Right renal pelvis (tissue), 4 donors: ENCODE results near the gene SLC6A5. TPM values are rescaled to one million over a fixed set of nuclear protein-coding genes. Genes with fewer than 3 reads are reported as not detected.

Experiments used
- DNase-seq, 4 donors: peaks; one replicate each; pipeline ENCODE4 v3.0.0-alpha.2; 2013; ENCODE audit warnings: low read depth in 4 of 4, low spot score in 3 of 4, missing footprints in 1 of 4
- polyA plus RNA-seq, 4 donors: library from polyadenylated mRNA; unstranded; fragments of 120-200 nt; gene quantifications; one replicate each; pipeline ENCODE4 v1.2.1, GENCODE V29; 2013; ENCODE audit not compliant: insufficient read length in 4 of 4

Gene SLC6A5
- polyA plus RNA-seq, 4 donors = 0.13 to 0.14 (median 0.13) TPM

DNA sequence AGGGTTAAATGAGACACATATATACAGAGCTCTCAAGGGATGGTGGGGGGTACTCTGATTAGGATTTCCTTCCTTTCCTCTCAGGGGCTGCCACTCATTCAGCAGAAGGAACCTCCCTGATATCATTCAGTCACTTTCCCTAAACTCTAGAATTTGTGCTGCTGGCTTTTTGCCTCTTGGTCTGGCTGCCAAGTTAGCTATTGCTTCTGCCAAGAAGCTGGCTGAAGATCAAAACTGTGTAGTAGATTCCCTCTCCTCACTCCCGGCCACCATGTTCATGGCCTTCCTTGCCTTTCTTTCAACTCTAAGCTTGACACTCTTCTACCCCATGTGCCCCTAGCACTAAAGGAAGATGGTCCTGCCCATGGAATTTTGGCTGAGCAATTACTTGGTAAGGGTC is 18.7 kb downstream of the SLC6A5 start:
- no peak for DNase-seq

DNA sequence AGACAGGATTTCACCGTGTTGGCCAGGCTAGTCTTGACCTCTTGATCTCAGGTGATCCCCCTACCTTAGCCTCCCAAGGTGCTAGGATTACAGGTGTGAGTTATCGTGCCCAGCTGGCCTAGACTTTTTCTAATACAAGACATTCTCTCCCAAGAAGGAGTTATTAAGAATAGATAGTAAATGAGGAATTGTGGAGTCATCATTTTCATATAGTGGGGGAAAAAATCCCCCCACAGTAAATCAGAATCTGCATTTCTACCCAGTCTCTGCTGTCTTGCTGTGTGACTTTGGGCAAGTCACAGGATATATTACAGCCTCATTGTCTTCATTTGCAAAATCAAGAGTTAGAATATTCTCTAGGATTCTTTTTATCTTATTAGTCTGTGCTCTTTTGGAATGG is 21.6 kb downstream of the SLC6A5 start:
- no peak for DNase-seq

DNA sequence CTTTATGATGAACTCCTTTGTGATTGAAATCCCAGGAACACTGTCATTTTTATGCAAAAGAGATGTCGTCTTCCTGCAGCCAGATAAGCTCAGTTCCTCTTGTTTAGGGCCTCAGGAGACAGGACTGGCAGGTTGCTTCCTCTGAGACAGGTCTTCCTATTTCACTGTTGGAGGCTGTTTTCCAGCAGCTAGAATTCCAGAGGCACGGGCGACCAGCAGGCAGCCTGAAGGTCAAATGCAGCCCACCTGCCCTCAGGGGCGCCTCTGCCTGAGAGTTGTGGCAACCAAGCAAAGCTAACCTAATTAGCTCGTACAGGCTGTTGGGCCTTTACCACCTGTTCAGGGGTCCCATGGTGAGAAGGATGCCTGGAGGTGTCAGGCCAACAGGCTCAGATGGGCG is 22.3 kb downstream of the SLC6A5 start:
- no peak for DNase-seq

DNA sequence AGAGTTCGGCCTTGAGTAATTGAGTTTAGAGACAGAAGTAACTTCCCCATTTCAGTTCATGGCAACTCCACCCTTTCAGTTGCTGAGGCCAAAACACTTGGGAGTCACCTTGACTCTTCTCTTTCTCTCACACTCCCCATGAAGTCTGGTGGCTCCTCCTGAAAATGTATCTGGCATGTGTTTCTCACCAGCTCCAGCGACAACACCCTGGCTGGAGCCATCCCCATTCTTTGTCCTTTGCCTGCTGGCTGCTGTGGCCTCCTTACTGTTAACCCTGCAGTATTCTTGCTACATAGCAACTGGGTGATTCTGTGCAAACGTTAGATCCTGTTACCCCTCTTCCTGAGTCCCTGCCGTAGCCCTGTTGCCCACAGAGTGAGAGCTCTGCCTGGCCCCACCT is 23.8 kb downstream of the SLC6A5 start:
- no peak for DNase-seq

DNA sequence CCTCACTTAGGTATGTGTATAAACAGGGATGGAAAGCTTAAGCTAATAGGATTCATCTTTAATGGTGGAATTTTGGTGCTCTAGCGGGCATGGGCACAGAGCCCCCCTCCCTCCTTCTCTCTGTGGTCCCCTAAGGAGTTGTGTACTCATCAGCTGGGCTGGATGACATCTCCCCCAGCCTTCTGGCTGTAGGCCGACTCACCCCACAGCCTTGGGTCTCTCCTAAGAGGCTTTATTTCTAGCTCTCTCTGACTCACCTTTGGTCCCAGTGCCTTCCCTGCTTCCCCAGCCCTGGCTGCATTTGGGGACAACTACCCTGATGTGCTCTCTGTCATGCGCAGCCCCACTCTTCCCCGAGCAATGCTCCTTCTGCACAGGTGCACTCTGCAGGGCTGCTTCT is 26.9 kb downstream of the SLC6A5 start:
- DNase-seq = no peak

DNA sequence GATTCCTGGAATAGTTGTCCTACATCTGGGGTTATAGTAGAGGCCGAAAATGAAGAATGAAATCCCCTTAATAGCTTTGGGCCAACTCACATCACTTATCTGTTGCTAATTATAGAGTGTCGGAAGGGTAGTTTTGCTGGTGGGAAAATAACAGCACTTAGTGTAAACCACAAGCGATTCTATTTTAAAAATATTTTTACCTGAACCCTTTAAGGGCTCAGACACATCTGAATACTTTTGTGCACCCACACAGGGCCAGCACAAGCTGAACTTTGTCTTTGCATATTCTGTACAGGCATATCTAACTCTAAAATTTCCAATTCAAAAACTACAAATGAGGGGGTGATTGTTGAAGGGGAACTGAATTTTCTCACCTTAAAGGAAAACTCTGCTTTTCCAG is 27.6 kb downstream of the SLC6A5 start:
- no peak for DNase-seq

DNA sequence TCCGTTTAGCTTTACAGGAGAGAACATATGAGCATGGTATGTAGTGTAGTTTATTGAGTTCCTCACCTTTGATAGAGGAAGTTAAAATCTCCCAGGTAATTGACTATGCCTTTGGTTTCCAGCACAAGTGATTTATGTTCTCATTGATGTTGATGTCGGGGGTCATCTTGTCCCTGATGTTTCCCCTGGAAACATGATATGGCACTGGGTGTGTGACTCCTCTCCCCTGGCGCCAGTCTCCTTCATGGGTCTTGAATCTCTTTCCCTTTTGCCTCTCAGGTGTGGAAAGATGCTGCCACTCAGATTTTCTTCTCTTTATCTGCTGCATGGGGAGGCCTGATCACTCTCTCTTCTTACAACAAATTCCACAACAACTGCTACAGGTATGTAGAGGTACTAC is 28.3 kb downstream of the SLC6A5 start:
- no peak for DNase-seq

DNA sequence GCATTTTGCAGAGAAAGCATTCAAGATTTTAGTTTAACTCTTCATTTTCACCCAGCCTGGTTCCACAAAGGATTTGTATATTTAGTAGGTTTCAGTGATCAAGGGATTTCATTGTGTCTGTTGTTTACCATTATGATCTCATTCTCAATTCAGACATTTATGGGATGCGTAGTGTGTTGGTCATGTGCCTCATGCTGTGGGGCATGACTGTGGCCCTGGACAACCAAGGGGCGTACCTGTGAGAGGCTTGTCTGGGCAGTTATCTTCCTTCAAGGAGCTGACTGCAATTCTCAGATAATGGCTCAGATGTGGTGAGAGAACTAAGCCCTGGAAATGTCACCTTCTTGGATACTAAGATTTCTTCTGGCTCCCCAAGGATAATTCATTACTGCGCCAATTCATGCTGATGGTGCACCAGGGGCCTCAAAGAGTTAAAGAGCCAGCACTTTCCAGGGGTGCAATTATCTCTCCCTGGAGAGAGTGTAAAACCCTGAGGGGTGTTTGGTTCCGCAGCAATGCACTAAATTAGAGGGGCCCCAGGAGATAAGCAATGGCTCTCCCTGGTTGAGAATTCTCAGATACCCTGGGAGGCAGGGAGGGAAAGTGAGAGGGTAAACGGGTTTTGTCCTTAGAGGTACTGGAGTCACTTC is 32.2 kb downstream of the SLC6A5 start:
- DNase-seq = no peak

DNA sequence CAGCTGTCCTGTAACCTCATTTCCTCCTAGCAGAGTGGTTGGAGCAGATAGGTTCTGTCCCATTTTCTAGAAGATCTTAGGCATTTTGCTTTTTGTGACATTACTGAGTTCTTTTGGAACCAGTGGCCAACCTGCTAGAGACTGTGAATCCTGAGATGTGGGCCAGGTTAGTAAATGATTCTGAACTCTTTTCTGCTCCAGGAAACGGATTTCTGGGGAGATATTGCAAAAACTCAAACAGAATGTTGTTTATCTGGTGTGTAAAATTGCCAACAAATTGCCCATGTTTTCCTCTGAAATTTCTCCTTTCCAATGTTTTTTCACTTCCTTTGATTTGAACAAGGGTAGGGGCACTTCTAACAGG is 32.7 kb downstream of the SLC6A5 start:
- DNase-seq = no peak

DNA sequence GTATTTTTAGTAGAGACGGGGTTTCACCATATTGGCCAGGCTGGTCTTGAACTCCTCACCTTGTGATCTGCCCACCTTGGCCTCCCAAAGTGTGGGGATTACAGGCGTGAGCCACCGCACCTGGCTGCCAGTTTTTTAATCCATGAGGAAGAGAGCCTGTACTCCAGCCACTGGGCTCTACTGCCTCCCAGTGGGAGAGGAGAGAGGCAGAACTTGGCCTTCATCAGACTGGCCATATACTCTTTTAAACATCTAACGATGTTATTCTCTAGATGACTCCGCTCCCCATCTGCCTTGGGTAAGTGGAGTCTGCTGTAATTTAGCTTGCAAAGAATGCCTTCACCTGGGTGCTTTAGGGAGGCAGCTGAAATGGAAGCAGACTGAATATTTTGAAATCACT is 34.6 kb downstream of the SLC6A5 start:
- no peak for DNase-seq

DNA sequence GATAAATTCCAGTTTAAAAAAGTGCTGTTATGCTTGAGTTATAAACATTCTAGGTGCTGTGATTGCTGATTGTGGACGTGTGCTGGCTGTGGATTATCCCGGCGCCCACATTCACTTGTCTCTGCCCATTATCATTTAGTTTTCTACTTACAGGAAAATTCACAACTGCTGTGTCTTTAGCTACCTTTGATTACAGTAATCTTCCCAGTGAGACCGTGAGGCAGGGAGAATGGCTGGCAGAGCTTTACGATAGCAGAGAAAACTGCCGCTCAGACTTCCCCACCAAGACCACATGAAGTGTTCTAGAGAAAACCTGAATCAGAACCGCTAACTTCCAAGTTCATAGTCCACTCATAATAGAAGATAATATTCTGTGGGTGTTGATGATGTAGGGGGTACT is 35.4 kb downstream of the SLC6A5 start:
- DNase-seq = no peak

DNA sequence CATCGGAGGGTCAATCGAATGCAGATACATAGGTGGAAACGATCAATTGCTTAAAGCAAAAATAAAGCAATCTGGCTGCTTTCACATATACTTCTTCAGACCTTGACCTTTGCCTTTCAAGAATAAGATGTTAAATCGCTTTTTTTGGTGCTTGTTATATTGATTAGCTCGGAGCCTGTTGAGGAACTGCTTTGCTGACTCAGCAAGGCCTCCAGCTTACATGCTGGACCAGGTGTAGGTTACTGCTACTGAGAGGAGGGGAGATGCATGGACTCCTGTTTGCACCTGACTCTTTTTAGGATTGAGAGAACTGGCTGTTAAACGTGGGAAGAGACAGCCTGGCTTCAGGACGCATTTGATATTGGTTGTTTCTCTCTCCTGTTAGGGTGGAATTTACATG is 38.7 kb downstream of the SLC6A5 start:
- DNase-seq = no peak

DNA sequence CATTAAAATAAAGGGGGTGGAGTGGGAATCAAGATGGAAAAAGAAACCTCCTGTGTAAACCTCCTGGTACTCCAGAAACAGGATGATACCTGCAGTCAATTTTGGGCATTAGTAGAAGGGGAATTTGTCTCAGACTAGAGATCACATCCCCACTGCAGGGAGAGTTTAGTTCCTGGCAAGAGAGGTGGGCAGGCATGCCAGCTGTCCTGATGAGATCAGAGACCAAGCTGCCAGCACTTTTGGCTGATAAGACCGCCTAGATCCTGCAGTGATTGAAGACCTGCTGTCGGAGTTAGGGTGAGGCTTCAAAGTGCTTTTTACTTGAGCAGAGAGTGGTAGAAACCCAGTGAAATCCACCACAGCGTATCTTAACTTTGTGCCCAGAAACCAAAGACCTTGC is 40.3 kb downstream of the SLC6A5 start:
- DNase-seq = no peak

DNA sequence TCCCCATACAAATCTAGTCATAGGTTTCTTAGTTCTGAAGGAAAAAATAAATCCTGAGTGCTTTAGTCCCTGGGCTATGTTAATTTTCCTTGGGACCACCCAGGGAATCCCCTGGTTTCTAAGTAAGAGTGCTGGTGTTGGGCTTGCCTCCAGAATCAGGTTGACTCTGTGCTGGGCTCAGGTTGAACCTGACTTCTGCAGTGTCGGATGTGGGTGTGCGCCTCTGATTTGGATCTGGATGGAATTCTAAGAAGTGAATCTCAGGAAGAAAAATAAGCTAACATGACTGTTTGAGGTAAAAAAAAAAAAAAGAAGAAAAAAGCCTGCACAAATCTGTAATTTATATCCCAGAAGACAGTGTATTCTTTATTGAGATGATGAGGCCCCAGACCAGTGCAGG is 41.0 kb downstream of the SLC6A5 start:
- no peak for DNase-seq

DNA sequence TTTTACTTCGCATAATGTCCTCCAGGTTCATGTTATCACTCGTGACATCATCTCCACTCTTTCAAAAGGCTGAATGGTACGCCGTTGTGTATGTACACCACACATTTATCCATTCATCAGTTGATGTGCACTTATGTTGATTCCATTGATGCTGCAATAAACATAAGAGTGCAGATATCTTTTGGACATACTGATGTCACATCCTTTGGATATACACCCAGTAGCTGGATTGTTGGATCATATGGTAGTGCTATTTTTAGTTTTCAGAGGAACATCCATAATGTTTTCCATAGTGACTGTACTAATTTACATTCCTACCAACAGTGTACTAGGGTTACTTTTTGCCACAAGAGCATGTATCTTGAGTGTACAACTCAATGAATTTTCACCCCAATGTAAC is 45.0 kb downstream of the SLC6A5 start:
- DNase-seq = no peak

DNA sequence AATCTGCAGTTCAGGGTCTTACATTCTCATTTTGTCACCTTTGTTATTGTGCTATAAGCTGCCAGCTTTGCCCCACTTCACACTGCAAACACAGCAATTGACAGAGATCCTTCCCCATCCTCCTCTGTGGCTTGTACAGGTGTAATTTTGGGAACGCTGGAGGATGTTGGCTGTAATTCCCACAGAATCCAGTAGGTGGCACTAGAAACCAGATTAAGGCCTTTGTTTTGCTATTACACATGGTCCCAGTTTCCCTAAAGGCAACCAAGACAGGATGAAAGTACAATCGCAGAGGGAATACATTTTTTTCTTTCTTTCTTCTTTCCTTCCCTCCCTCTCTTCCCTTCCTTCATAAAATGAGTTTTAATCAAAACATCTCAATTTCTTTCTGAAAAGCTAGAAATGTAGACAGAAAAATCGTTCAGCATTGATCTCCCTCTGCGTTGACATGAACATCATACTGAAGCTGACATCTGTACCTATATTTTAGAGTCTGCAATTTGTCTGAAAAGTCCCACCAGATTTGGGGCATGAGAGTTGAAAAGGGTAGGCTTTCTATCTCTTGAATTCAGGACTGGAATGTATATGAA is 48.7 kb downstream of the SLC6A5 start:
- peak in 3 of 4 donors; percentile 31 to 51 (median 38) for DNase-seq

DNA sequence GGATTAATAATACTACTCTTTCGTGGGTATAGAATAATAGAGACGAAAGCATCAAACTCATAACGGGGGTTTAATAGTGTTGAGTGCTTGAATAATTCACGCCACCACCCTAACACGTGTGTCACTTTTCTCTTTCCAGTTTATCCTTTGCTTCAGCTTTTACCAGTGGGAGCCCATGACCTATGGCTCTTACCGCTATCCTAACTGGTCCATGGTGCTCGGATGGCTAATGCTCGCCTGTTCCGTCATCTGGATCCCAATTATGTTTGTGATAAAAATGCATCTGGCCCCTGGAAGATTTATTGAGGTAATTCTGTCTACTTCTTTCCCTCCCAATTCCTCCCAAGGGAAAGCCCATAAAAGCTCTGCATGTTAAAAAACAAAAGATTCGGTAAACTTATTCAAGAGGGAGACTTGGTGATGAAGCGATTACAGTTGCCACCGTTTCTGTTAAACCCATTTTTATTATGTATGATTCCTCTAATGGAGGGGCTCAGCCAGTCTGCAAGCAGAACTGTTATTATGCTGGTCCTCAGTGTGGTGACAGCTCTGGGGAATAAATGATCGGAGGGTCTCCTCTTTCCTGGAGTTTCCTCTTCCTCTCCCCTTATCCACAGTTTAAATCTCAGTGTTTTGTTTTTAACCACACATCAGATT is 52.9 kb downstream of the SLC6A5 start:
- DNase-seq = no peak

DNA sequence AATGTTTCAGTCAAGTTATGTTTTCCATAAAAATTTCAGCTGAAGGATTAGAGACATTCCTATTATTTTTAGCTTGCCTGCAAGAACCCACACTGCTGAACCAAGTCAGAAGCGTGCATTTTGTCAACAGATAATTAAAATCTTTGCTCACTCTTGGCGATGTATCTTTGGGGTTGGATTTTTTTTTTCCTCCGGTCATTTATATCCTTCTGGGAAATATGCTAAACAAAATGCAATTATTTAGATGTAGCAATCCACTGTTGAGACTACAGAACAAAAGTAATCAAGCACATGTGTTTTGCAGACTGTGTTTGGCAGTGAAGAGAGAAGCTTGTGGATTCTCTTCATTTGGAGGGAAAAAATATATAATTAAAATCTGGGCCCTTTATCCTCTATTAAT is 54.6 kb downstream of the SLC6A5 start:
- no peak for DNase-seq

DNA sequence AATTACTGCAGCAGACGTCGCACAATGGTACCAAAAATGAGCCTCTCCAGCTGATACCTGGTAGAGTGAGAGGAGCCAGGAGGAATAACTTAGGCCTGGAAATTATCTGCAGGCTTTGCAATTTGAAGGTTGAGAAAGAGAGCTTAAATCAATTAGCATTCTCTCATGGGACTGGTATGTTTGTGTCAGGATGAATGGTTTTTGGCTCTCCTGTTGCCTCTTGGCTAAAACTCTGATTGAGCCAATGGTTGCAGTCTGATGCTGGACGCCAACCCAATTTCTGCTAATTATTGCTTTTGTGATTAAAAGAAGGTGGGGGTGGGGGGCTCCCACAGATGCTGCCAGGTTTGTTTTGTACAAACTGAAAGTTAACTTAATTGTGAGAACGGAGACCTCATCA is 57.5 kb downstream of the SLC6A5 start:
- no peak for DNase-seq

DNA sequence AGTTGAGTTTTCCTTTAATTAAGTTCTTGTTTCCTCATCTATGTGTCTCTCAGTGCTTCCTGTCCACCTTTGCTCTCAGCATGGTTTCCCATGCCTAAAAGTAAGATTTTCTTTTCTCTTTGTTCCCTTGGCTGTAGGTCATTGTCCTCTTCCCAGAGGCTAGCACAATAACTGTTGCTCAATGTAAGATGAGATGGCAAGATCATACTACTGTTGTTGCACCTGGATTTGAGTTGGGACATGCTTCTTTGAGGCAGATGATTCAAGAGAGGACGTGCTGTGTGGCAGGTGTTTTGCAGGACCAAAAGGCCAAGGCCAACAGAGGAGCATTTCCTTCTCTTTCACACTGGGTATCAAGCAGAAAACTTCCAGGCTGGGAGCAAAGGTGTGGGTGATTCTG is 58.7 kb downstream of the SLC6A5 start:
- DNase-seq = no peak

DNA sequence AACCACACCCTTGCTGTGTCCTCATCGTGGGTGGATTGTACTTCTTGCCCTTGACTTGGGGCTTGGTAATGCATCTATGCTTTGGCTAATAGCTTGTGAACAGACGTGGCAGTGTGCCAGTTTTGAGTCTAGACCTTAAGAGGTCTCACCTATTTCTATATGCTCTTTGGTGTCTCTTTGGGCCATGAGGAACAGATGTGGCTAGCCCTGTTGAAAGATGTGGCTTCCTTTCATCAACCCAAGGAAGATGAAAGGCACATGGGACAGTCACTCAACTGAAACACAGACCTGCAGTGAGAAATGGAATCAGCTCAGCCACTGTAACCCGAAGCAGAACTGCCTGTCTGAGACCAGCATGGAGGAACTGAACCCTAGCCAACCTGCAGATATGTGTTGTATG is 62.0 kb downstream of the SLC6A5 start:
- DNase-seq = no peak

DNA sequence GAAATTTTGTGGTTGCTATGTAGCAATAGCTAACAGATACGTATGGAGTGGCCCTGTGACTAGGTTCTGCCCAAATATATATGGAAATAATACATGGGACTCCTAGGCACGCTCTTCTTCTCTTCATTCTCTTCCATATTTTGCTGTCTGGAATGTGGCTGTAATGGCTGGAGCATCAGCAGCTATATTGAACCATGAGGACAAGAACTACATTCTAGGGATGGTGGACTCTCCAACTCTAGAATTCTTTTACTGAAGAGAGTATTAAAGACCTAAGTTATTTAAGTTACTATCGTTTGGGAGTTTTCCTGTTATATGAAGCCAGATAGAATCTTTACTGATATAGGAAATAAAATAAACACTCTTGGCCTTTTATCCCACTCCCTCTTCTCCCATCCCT is 62.4 kb downstream of the SLC6A5 start:
- DNase-seq = no peak
